Measurements from ENCODE around the gene NACA2. TPM values are rescaled to one million over a fixed set of nuclear protein-coding genes. Genes with fewer than 3 reads are reported as not detected.
"Not testable (repeated sequence)": the region's sequence is repeated elsewhere in the genome, so short reads cannot be mapped to it uniquely, and the experiment has no call there.

The NACA2 gene
- total RNA-seq, 1 donor from 2014 or later = not detected

GRCh38 chr17:61634011-61634539, 43.1 kb upstream of the NACA2 start:
- H3K9me3 ChIP-seq (replicated peaks) = peaks cover 25% of the 10 kb centered on the region
- peaks cover 28% of the 10 kb centered on the region for H3K27me3 ChIP-seq (ENCODE audit: low read depth)
- H3K4me3 ChIP-seq = no peak overlapping the region
- no peak for DNase-seq
- intact Hi-C loops (cut with micrococcal nuclease) = no loop called here
- TF ChIP-seq, protein P1, sequence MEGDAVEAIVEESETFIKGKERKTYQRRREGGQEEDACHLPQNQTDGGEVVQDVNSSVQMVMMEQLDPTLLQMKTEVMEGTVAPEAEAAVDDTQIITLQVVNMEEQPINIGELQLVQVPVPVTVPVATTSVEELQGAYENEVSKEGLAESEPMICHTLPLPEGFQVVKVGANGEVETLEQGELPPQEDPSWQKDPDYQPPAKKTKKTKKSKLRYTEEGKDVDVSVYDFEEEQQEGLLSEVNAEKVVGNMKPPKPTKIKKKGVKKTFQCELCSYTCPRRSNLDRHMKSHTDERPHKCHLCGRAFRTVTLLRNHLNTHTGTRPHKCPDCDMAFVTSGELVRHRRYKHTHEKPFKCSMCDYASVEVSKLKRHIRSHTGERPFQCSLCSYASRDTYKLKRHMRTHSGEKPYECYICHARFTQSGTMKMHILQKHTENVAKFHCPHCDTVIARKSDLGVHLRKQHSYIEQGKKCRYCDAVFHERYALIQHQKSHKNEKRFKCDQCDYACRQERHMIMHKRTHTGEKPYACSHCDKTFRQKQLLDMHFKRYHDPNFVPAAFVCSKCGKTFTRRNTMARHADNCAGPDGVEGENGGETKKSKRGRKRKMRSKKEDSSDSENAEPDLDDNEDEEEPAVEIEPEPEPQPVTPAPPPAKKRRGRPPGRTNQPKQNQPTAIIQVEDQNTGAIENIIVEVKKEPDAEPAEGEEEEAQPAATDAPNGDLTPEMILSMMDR (IDR thresholded peaks at IDR 0.05; ENCODE audit: borderline replicate concordance) = no peak
- H3K27ac ChIP-seq (replicated peaks) = no peak overlapping the region
- no peaks in the 10 kb centered on the region for H3K4me1 ChIP-seq
- H3K36me3 ChIP-seq = no peaks in the 10 kb centered on the region

GRCh38 chr17:61632826-61633225, 41.8 kb upstream of the NACA2 start:
- DNase-seq = no peak
- Histone ChIP-seq H3K36me3 (no peaks in the 10 kb centered on the region), H3K27ac (replicated peaks) (no peak overlapping the region), H3K27me3 (ENCODE audit: low read depth) (peaks cover 22% of the 10 kb centered on the region), H3K4me3 (no peak overlapping the region), H3K9me3 (replicated peaks) (peaks cover 25% of the 10 kb centered on the region), H3K4me1 (no peaks in the 10 kb centered on the region)
- TF ChIP-seq, protein P1 (IDR thresholded peaks at IDR 0.05; ENCODE audit: borderline replicate concordance) = no peak
- intact Hi-C loops (cut with micrococcal nuclease) = no loop called here

- Histone ChIP-seq H3K4me1 (no peaks in the 10 kb centered on the region), H3K4me3 (no peak overlapping the region), H3K9me3 (replicated peaks) (peaks cover 25% of the 10 kb centered on the region), H3K36me3 (no peaks in the 10 kb centered on the region), H3K27me3 (ENCODE audit: low read depth) (peaks cover 12% of the 10 kb centered on the region), H3K27ac (replicated peaks) (no peak overlapping the region)
- TF ChIP-seq, protein P1 (IDR thresholded peaks at IDR 0.05; ENCODE audit: borderline replicate concordance) = no peak
- DNase-seq = no peak
- intact Hi-C loops (cut with micrococcal nuclease) = no loop called here
Measured at GRCh38 chr17:61631800-61632199, 40.8 kb upstream of the NACA2 start.

DNA sequence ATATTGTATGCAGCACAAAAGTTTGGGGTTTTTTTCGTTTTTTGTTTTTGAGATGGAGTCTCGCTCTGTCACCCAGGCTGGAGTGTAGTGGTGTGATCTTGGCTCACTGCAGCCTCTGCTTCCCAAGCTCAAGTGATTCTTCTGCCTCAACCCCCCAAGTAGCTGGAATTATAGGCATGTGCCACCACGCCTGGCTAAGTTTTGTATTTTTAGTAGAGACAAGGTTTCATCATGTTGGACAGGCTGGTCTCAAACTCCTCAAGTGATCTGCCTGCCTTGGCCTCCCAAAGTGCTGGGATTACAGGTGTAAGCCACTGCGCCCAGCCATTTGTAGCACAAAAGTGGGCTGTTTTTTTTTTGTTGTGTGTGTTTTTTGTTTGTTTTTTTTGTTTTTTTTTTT, 37.1 kb upstream of the NACA2 start:
- intact Hi-C loops (cut with micrococcal nuclease); H3K4me3 ChIP-seq; H3K27ac ChIP-seq (replicated peaks); DNase-seq; H3K36me3 ChIP-seq; H3K9me3 ChIP-seq (replicated peaks); H3K27me3 ChIP-seq (ENCODE audit: low read depth); H3K4me1 ChIP-seq: not testable (repeated sequence)

- no peaks in the 10 kb centered on the region for H3K36me3 ChIP-seq
- H3K27me3 ChIP-seq (ENCODE audit: low read depth) = peaks cover 7% of the 10 kb centered on the region
- no peaks in the 10 kb centered on the region for H3K4me1 ChIP-seq
- no peak overlapping the region for H3K4me3 ChIP-seq
- H3K9me3 ChIP-seq (replicated peaks) = no peaks in the 10 kb centered on the region
- TF ChIP-seq, protein P1 (IDR thresholded peaks at IDR 0.05; ENCODE audit: borderline replicate concordance) = no peak
- DNase-seq = no peak
- H3K27ac ChIP-seq (replicated peaks) = no peak overlapping the region
- intact Hi-C loops (cut with micrococcal nuclease) = no loop called here
Measured at GRCh38 chr17:61627658-61628057, 36.6 kb upstream of the NACA2 start.

DNA sequence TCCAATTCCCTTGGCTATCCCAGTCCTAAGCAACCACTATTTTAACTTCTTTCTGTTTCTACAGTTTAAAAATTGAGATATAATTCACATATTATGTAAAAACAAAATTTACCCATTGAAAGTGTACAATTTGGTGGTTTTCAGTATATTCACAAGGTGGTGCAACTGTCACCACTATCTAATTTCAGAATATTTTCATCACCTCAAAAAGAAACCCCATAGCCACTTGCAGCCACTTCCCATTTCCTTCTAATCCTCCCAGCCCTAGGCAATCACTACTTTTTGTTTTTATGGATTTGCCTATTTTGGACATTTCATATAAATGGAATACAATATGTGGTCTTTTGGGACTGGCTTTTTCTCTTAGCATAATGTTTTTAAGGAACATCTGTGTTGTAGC, 36.1 kb upstream of the NACA2 start:
- Histone ChIP-seq H3K27ac (replicated peaks) (no peak overlapping the region), H3K9me3 (replicated peaks) (no peaks in the 10 kb centered on the region), H3K36me3 (no peaks in the 10 kb centered on the region), H3K4me3 (no peak overlapping the region), H3K27me3 (ENCODE audit: low read depth) (peaks cover 7% of the 10 kb centered on the region), H3K4me1 (no peaks in the 10 kb centered on the region)
- intact Hi-C loops (cut with micrococcal nuclease) = no loop called here
- TF ChIP-seq, protein P1 (IDR thresholded peaks at IDR 0.05; ENCODE audit: borderline replicate concordance) = no peak
- DNase-seq = no peak

Data from left ventricle myocardium inferior (tissue), 1 donor.